Measurements from ENCODE around the gene SPINK4. TPM values are rescaled to one million over a fixed set of nuclear protein-coding genes. Genes with fewer than 3 reads are reported as not detected.

SPINK4 gene
- total RNA-seq, 1 experiment from 2014 or later, result not detected

- RAD21 ChIA-PET (ENCODE audit: low non-redundant PET in 1 of 2, low total read pairs in 2 of 2, uncharacterized antibody in 2 of 2, unreplicated experiment in 2 of 2), result no interaction called here
- POLR2A ChIA-PET, result no interaction called here
Observed at GRCh38 chr9:33288235-33288634, 48.3 kb downstream of the SPINK4 start.

More at GRCh38 chr9:33288235-33288634, 48.3 kb downstream of the SPINK4 start:
- no peaks in the 10 kb centered on the region for H3K9me3 ChIP-seq (ENCODE audit: control insufficient read depth in 1 of 2, insufficient read depth in 1 of 2, low read depth in 1 of 2, low read length in 2 of 2)
- TF ChIP-seq POLR2A (IDR thresholded peaks at IDR 0.05; ENCODE audit: borderline replicate concordance, extremely low read depth, insufficient read depth, insufficient read length) (no peak), POLR2AphosphoS5 (IDR thresholded peaks at IDR 0.05; ENCODE audit: low read depth, low read length) (no peak), ELF1 (IDR thresholded peaks at IDR 0.05; ENCODE audit: borderline replicate concordance, low read depth) (no peak), REST (IDR thresholded peaks at IDR 0.05; ENCODE audit: low read depth) (no peak), CBX3 (IDR thresholded peaks at IDR 0.05; ENCODE audit: low read depth) (no peak), JUND (IDR thresholded peaks at IDR 0.05) (no peak), ZNF274 (IDR thresholded peaks at IDR 0.05; ENCODE audit: low read depth, low read length) (no peak), ZBTB33 (IDR thresholded peaks at IDR 0.05; ENCODE audit: extremely low read depth, insufficient replicate concordance, low read length) (no peak), SRF (IDR thresholded peaks at IDR 0.05; ENCODE audit: low read depth) (no peak), EGR1 (IDR thresholded peaks at IDR 0.05; ENCODE audit: low read depth) (no peak), CEBPB (IDR thresholded peaks at IDR 0.05; ENCODE audit: low read depth) (no peak), ZFX (IDR thresholded peaks at IDR 0.05) (no peak)
- TF ChIP-seq, protein P1, sequence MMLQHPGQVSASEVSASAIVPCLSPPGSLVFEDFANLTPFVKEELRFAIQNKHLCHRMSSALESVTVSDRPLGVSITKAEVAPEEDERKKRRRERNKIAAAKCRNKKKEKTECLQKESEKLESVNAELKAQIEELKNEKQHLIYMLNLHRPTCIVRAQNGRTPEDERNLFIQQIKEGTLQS (IDR thresholded peaks at IDR 0.05), result no peak
- TF ChIP-seq, protein P2, sequence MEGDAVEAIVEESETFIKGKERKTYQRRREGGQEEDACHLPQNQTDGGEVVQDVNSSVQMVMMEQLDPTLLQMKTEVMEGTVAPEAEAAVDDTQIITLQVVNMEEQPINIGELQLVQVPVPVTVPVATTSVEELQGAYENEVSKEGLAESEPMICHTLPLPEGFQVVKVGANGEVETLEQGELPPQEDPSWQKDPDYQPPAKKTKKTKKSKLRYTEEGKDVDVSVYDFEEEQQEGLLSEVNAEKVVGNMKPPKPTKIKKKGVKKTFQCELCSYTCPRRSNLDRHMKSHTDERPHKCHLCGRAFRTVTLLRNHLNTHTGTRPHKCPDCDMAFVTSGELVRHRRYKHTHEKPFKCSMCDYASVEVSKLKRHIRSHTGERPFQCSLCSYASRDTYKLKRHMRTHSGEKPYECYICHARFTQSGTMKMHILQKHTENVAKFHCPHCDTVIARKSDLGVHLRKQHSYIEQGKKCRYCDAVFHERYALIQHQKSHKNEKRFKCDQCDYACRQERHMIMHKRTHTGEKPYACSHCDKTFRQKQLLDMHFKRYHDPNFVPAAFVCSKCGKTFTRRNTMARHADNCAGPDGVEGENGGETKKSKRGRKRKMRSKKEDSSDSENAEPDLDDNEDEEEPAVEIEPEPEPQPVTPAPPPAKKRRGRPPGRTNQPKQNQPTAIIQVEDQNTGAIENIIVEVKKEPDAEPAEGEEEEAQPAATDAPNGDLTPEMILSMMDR (IDR thresholded peaks at IDR 0.05 in 2 of 3, conservative IDR thresholded peaks at IDR 0.05 in 1 of 3; ENCODE audit: borderline replicate concordance in 1 of 3, insufficient read depth in 1 of 3, low read depth in 2 of 3, low read length in 2 of 3), result no peak
- no peak overlapping the region for H3K4me3 ChIP-seq (replicated peaks in 1 of 2; ENCODE audit: low read depth in 1 of 2, low read length in 2 of 2)
- peaks cover 5 to 22% of the 10 kb centered on the region in 2 experiments; a peak in 2 of 4 replicates for H3K4me1 ChIP-seq (ENCODE audit: control insufficient read depth in 1 of 2, insufficient read depth in 2 of 2, low read length in 2 of 2)
- intact Hi-C loops (cut with micrococcal nuclease), result loop anchor here (5.0 kb wide), 1 partner anchor 434 kb away; no protein-coding TSS in a partner anchor
- no peaks in the 10 kb centered on the region for H3K9me2 ChIP-seq (ENCODE audit: insufficient read depth)
- H3K27ac ChIP-seq (ENCODE audit: low read depth, low read length), result no peak overlapping the region
- ATAC-seq (no peak), DNase-seq (ENCODE audit: low read depth, low spot score) (no peak)
- H4K20me1 ChIP-seq (ENCODE audit: insufficient read depth), result no peaks in the 10 kb centered on the region
- H2AFZ ChIP-seq (ENCODE audit: low read depth, low read length, poor library complexity, severe bottlenecking), result no peak overlapping the region
- H3K36me3 ChIP-seq (ENCODE audit: control insufficient read depth in 1 of 2, insufficient read depth in 2 of 2, low read length in 2 of 2), result peaks cover 5 to 9% of the 10 kb centered on the region in 2 experiments; a peak in 2 of 4 replicates
- peaks cover 29% of the 10 kb centered on the region for H3K79me2 ChIP-seq (ENCODE audit: insufficient read depth, low read length)
- no TSS peak for BruUV-seq (replicated peaks)
- no peaks in the 10 kb centered on the region for H3K27me3 ChIP-seq (ENCODE audit: insufficient read depth, low read length)
- CTCF ChIA-PET, result interaction anchor here (1.2 kb wide), 1 partner anchor 165 kb away, joined by 4 read pairs; no protein-coding TSS in a partner anchor
- H3K4me2 ChIP-seq (ENCODE audit: low read length), result no peak overlapping the region
- no peak overlapping the region for H3K9ac ChIP-seq (ENCODE audit: low read length)

Data from HCT116 (cell line).